SHP77 (cell line): ENCODE results near the gene ENAH.

ENCODE experiments used
- DNase-seq, 2 experiments: peaks; one replicate each; lab custom pipeline; 2025; lab: John Stamatoyannopoulos, UW

ENAH gene

GRCh38 chr1:225453797-225454648, 198.9 kb downstream of the ENAH start:
- DNase-seq = peak; percentile 56 to 62

- DNase-seq = no peak
Measured at GRCh38 chr1:225451840-225452515, 200.9 kb downstream of the ENAH start.

- DNase-seq = no peak
Measured at GRCh38 chr1:225451340-225451739, 201.6 kb downstream of the ENAH start.

- DNase-seq = no peak
Measured at GRCh38 chr1:225450491-225451191, 202.3 kb downstream of the ENAH start.

- DNase-seq = no peak
Measured at GRCh38 chr1:225449774-225450173, 203.1 kb downstream of the ENAH start.

- no peak for DNase-seq
Measured at GRCh38 chr1:225449261-225449660, 203.7 kb downstream of the ENAH start.

GRCh38 chr1:225448146-225448805, 204.6 kb downstream of the ENAH start:
- DNase-seq = no peak

- no peak for DNase-seq
Measured at GRCh38 chr1:225447650-225448089, 205.3 kb downstream of the ENAH start.

- no peak for DNase-seq
Measured at GRCh38 chr1:225446981-225447615, 205.8 kb downstream of the ENAH start.

GRCh38 chr1:225446595-225446960, 206.3 kb downstream of the ENAH start:
- no peak for DNase-seq

GRCh38 chr1:225445639-225446594, 207.0 kb downstream of the ENAH start:
- no peak for DNase-seq

GRCh38 chr1:225442123-225442505, 210.8 kb downstream of the ENAH start:
- DNase-seq = no peak

GRCh38 chr1:225441314-225442122, 211.4 kb downstream of the ENAH start:
- peak in 1 of 2 experiments; percentile 18 for DNase-seq

- DNase-seq = no peak
Measured at GRCh38 chr1:225440380-225441221, 212.3 kb downstream of the ENAH start.

- DNase-seq = peak in 1 of 2 experiments; percentile 35
Measured at GRCh38 chr1:225437710-225438437, 215.0 kb downstream of the ENAH start.
